Measurements from ENCODE around the gene NAV1. TPM values are rescaled to one million over a fixed set of nuclear protein-coding genes. Genes with fewer than 3 reads are reported as not detected.
A peak's percentile ranks its signal among the peaks of the same experiment; 100 is the strongest.
"Not testable (repeated sequence)": the region's sequence is repeated elsewhere in the genome, so short reads cannot be mapped to it uniquely, and the experiment has no call there.

Gene NAV1
- total RNA-seq, 1 donor from 2014 or later, result 0.40 TPM

- Mint-ChIP-seq H3K4me3 (peak overlapping the region; percentile 47), H3K36me3 (ENCODE audit: low read depth) (no peaks in the 10 kb centered on the region), H3K4me1 (peaks cover 16% of the 10 kb centered on the region), H3K27me3 (peaks cover 74% of the 10 kb centered on the region), H3K9me3 (no peaks in the 10 kb centered on the region), H3K27ac (no peak overlapping the region)
- intact Hi-C loops (cut with micrococcal nuclease), result no loop called here
- DNase-seq, result no peak
These were observed 869 bp downstream of the NAV1 start for GRCh38 chr1:201539561-201540431.

- H3K4me1 Mint-ChIP-seq, result peaks cover 12% of the 10 kb centered on the region
- no peak overlapping the region for H3K4me3 Mint-ChIP-seq
- intact Hi-C loops (cut with micrococcal nuclease), result no loop called here
- DNase-seq, result no peak
- no peak overlapping the region for H3K27ac Mint-ChIP-seq
- no peaks in the 10 kb centered on the region for H3K36me3 Mint-ChIP-seq (ENCODE audit: low read depth)
- H3K27me3 Mint-ChIP-seq, result peaks cover 80% of the 10 kb centered on the region
- no peaks in the 10 kb centered on the region for H3K9me3 Mint-ChIP-seq
These were observed 2.2 kb downstream of the NAV1 start for GRCh38 chr1:201540846-201541735.

GRCh38 chr1:201542309-201543035, 3.5 kb downstream of the NAV1 start:
- intact Hi-C loops (cut with micrococcal nuclease), result no loop called here
- H3K27me3 Mint-ChIP-seq, result peaks cover 67% of the 10 kb centered on the region
- H3K36me3 Mint-ChIP-seq (ENCODE audit: low read depth), result no peaks in the 10 kb centered on the region
- peaks cover 6% of the 10 kb centered on the region for H3K4me1 Mint-ChIP-seq
- no peak for DNase-seq
- H3K9me3 Mint-ChIP-seq, result no peaks in the 10 kb centered on the region
- H3K27ac Mint-ChIP-seq, result no peak overlapping the region
- no peak overlapping the region for H3K4me3 Mint-ChIP-seq

- Mint-ChIP-seq H3K4me1 (no peaks in the 10 kb centered on the region), H3K36me3 (ENCODE audit: low read depth) (no peaks in the 10 kb centered on the region), H3K9me3 (no peaks in the 10 kb centered on the region), H3K4me3 (no peak overlapping the region), H3K27ac (no peak overlapping the region), H3K27me3 (peaks cover 58% of the 10 kb centered on the region)
- no peak for DNase-seq
- intact Hi-C loops (cut with micrococcal nuclease), result no loop called here
These were observed 5.1 kb downstream of the NAV1 start for GRCh38 chr1:201543871-201544642.

- intact Hi-C loops (cut with micrococcal nuclease), result no loop called here
These were observed 5.8 kb downstream of the NAV1 start for GRCh38 chr1:201544710-201545109.

GRCh38 chr1:201545851-201546492, 7.0 kb downstream of the NAV1 start:
- H3K4me1 Mint-ChIP-seq, result no peaks in the 10 kb centered on the region
- H3K27ac Mint-ChIP-seq, result no peak overlapping the region
- H3K27me3 Mint-ChIP-seq, result peaks cover 41% of the 10 kb centered on the region
- no peaks in the 10 kb centered on the region for H3K36me3 Mint-ChIP-seq (ENCODE audit: low read depth)
- intact Hi-C loops (cut with micrococcal nuclease), result no loop called here
- no peak for DNase-seq
- H3K4me3 Mint-ChIP-seq, result no peak overlapping the region
- no peaks in the 10 kb centered on the region for H3K9me3 Mint-ChIP-seq

More at GRCh38 chr1:201544710-201545109, 5.8 kb downstream of the NAV1 start:
- H3K9me3 Mint-ChIP-seq, result no peaks in the 10 kb centered on the region
- no peak overlapping the region for H3K27ac Mint-ChIP-seq
- H3K4me3 Mint-ChIP-seq, result no peak overlapping the region
- no peak for DNase-seq
- H3K4me1 Mint-ChIP-seq, result no peaks in the 10 kb centered on the region
- peaks cover 53% of the 10 kb centered on the region for H3K27me3 Mint-ChIP-seq
- no peaks in the 10 kb centered on the region for H3K36me3 Mint-ChIP-seq (ENCODE audit: low read depth)

- H3K4me1 Mint-ChIP-seq; DNase-seq; H3K36me3 Mint-ChIP-seq (ENCODE audit: low read depth); intact Hi-C loops (cut with micrococcal nuclease); H3K9me3 Mint-ChIP-seq; H3K27ac Mint-ChIP-seq; H3K4me3 Mint-ChIP-seq: not testable (repeated sequence)
- H3K27me3 Mint-ChIP-seq, result peaks cover 15% of the 10 kb centered on the region
These were observed 10.6 kb downstream of the NAV1 start for GRCh38 chr1:201549522-201549921.

- Mint-ChIP-seq H3K9me3 (no peaks in the 10 kb centered on the region), H3K4me3 (no peak overlapping the region), H3K36me3 (ENCODE audit: low read depth) (no peaks in the 10 kb centered on the region), H3K27ac (no peak overlapping the region), H3K27me3 (peaks cover 8% of the 10 kb centered on the region), H3K4me1 (peaks cover 1% of the 10 kb centered on the region)
- DNase-seq, result no peak
- intact Hi-C loops (cut with micrococcal nuclease), result no loop called here
These were observed 12.2 kb downstream of the NAV1 start for GRCh38 chr1:201551096-201551495.

GRCh38 chr1:201551877-201552731, 13.2 kb downstream of the NAV1 start:
- peaks cover 8% of the 10 kb centered on the region for H3K27me3 Mint-ChIP-seq

GRCh38 chr1:201552941-201553351, 14.0 kb downstream of the NAV1 start:
- H3K4me1 Mint-ChIP-seq, result peaks cover 1% of the 10 kb centered on the region
- DNase-seq, result no peak
- H3K9me3 Mint-ChIP-seq, result no peaks in the 10 kb centered on the region
- H3K36me3 Mint-ChIP-seq (ENCODE audit: low read depth), result no peaks in the 10 kb centered on the region
- peaks cover 8% of the 10 kb centered on the region for H3K27me3 Mint-ChIP-seq
- intact Hi-C loops (cut with micrococcal nuclease), result no loop called here
- H3K4me3 Mint-ChIP-seq, result no peak overlapping the region
- no peak overlapping the region for H3K27ac Mint-ChIP-seq

More at GRCh38 chr1:201551877-201552731, 13.2 kb downstream of the NAV1 start:
- H3K9me3 Mint-ChIP-seq, result no peaks in the 10 kb centered on the region
- no peak for DNase-seq
- no peak overlapping the region for H3K4me3 Mint-ChIP-seq
- H3K36me3 Mint-ChIP-seq (ENCODE audit: low read depth), result no peaks in the 10 kb centered on the region
- intact Hi-C loops (cut with micrococcal nuclease), result no loop called here
- peaks cover 1% of the 10 kb centered on the region for H3K4me1 Mint-ChIP-seq
- no peak overlapping the region for H3K27ac Mint-ChIP-seq

GRCh38 chr1:201553496-201554189, 14.7 kb downstream of the NAV1 start:
- Mint-ChIP-seq H3K27me3 (peaks cover 6% of the 10 kb centered on the region), H3K4me3 (no peak overlapping the region), H3K27ac (no peak overlapping the region), H3K36me3 (ENCODE audit: low read depth) (no peaks in the 10 kb centered on the region), H3K9me3 (no peaks in the 10 kb centered on the region), H3K4me1 (peaks cover 1% of the 10 kb centered on the region)
- intact Hi-C loops (cut with micrococcal nuclease), result no loop called here
- DNase-seq, result no peak

Data from activated CD4-positive, alpha-beta T cell treated with anti-CD3 and anti-CD28 coated beads, Interleukin-2, amount 10 ng/mL, durations not matched to agents 24 days and 14 days (primary cell).